ENCODE data around the gene OSBPL8.

GRCh38 chr12:76312315-76312714, 247.3 kb downstream of the OSBPL8 start:
- TF ChIP-seq CTCF (IDR thresholded peaks at IDR 0.05 in 4 of 5, conservative IDR thresholded peaks at IDR 0.05 in 1 of 5), result no peak
- TF ChIP-seq POLR2A (IDR thresholded peaks at IDR 0.05), result no peak
